Left cardiac atrium (tissue), 4 donors: ENCODE measurements around the gene GH1. TPM values are rescaled to one million over a fixed set of nuclear protein-coding genes. Genes with fewer than 3 reads are reported as not detected.
A peak's percentile ranks its signal among the peaks of the same experiment; 100 is the strongest.

Experiments used
- ATAC-seq, 2 donors: fragments of 200-7000 bp; cut with Tn5 transposase; one replicate each; pipeline ENCODE4 v1.9.1; 2020; ENCODE audit warnings: mild to moderate bottlenecking in 2 of 2, moderate library complexity in 2 of 2
- DNase-seq: peaks from one replicate; pipeline ENCODE4 v3.0.0-alpha.2; 2020
- intact Hi-C, 2 donors: fragments of 100-400 bp; cut with DNase I; formaldehyde crosslinking; loops; one replicate each; pipeline versions ENCODE4 v1.14.1 to v1.15.1; 2022 to 2023
- total RNA-seq, 2 donors: library from RNA; stranded (reverse); fragmentation: NEBNext Ultra II Directional; extraction: Animal tissue kit (Norgen Biotek cat#: 25700); gene quantifications; one replicate each; pipeline ENCODE4 v1.2.1, GENCODE V29; 2021
- donor health status: DM: no; HTN: yes; CAD: no.
- donor health status: DM: no; HTN: yes; CAD: no; lungs with severe emphysema.
- donor health status: DM: yes; HTN: yes; CAD: no.
- donor health status: Dilated cardiomyopathy.

Gene GH1
- total RNA-seq, 2 donors from 2014 or later: not detected

DNA sequence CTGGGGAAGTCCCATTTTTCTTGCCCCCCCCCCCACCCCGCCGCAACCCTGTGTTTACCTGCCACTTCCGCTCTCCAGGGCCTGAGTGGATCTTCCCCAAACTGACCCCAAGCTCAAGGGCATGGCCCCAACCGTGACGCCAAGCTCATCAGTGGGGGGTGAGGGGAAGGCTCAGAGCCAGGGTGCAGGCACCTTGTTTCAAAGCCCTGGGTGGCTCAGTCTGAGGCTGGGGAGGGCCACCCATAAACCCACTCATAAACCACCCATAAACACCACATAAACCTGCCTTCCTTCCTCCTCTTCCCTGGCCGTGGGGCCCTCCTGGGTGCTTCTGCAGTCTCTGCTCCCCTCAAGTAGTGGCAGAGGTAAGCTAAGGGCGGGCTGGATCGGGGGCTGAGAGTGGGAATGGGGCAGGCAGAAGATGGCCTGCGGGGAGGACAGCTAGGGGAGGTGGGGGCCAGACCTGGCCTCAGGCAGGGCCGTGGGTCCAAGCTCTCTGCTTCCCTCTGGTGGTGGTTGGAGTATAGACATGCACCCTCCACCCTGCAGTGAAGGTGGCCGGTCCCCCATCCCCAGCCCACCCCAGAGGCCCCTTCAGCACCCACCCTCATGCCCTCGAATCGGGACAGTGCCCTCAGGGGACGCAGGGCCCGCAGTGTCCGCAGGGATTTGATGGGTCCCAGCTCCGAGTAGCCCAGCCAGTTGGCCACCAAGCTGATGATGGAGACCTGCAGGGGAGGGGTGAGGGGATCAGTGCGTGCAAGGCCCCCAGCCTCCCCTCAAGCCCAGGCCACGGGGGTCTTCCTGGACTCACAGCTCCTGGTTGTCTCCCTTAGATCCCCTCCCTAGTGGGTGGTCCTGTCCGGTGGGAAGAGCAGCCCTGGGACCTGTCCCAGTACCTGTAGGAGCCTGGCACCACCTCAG, 28.1 kb upstream of the GH1 start:
- ATAC-seq: peak; percentile 75 to 83

GRCh38 chr17:63945784-63946439, 27.3 kb upstream of the GH1 start:
- ATAC-seq: no peak
- no peak for DNase-seq
- intact Hi-C loops: no loop called here

More for the DNA sequence above, 28.1 kb upstream of the GH1 start:
- intact Hi-C loops: no loop called here
- peak; percentile 48 for DNase-seq

DNA sequence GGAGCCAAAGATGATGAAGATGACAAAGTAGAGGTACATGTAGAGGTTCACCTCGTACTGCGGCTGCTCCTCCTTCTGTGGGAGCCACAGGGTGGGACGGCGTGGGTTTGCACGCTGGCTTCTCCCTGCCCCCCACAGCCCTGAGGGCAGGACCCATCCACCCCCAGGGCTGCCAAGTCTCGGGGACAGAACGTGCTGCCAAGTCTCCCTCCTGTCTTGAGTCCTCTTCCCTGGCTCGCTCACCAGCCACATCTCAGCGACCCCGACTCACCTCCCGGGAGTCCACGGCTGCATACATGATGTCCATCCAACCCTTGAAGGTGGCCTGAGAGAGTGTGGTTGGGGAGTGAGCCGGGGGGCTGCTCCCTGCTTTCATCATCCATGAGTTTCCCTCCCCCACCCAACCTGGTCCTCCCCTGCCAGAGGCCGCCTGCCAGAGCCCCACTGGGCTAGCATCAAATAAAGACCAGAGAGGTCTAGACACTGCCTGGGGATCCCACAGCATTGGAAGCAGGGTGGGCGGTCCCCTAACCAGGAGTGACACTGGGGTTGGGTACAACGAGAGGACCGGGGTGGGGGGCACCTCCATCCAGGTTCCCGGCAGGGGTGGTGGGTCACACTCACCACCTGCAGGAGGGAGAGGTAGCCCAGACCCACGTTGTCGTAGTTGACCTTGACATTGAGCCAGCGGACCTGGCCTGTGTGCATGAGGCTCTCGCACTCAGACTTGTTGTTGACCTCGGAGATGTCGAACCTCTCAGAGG, 26.3 kb upstream of the GH1 start:
- DNase-seq (no peak), ATAC-seq (no peak)
- intact Hi-C loops: no loop called here

DNA sequence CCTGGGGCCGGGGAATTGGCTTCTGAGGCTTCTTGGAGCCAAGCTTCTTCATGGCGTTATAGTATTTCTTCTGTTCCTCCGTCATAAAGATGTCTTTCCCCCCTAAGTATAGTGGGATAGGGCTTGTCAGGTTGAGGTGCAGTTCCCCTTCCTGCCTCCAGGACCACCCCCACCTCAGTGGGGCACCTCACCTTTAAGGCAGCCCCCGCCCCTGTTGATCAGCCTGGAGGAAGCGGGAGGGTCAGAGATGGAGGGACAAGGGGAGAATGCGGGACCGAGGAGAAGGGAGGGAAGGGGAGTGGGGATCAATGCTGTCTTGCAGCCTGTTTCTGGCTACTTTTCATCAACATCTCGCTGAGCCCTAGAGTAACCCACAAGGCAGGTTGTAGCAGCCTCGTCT, 25.1 kb upstream of the GH1 start:
- intact Hi-C loops: no loop called here
- no peak for DNase-seq
- ATAC-seq: no peak

DNA sequence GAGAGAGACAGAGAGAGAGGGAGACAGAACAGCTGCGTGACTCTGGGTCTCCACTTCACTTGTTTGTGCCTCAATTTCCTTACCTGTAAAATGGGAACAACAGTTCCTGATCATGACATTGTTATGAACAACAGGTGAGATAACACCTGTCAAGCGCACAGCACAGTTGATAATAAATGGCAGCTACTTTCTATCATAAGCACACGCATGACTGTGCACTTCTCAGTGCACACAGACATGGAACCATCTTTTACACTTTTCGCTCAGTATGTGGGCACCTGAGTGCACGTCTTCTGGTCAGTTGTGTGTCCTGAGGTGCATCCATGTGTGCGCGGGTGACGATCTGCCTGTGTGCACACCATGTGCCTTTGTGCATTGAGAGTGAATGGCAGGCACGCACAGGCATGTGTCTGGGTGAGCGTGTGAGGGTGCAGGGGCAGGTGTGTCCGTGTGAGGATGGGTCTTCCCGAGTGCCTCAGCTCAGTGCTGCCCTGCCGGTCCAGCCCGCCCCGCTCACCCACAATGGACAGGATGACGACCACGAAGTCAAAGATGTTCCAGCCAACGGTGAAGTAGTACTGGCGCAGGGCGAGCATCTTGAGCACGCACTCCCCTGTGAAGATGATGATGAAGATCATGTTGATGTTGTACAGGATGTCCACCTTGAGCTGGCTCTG, 23.8 kb upstream of the GH1 start:
- DNase-seq: no peak
- ATAC-seq: no peak
- intact Hi-C loops: no loop called here

- intact Hi-C loops: no loop called here
- DNase-seq (no peak), ATAC-seq (no peak)
Observed at GRCh38 chr17:63941751-63942150, 23.1 kb upstream of the GH1 start.

DNA sequence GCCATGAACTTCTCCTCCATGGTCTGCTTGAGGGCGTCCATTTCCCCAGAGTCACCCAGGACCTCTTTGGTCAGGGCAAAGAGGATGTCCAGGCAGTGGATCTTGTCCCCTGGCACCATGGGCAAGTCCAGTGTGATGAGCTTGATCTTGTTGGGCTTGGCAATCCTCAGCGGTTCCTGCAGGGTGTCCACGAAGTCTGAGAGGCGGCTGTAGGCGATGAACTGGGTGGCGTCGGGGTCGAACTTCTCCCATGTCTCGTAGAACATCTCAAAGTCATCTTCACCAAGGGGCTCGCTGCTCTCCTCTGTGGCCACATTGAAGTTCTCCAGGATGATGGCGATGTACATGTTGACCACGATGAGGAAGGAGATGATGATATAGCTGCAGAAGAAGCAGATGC, 22.5 kb upstream of the GH1 start:
- intact Hi-C loops: no loop called here
- DNase-seq (no peak), ATAC-seq (no peak)

DNA sequence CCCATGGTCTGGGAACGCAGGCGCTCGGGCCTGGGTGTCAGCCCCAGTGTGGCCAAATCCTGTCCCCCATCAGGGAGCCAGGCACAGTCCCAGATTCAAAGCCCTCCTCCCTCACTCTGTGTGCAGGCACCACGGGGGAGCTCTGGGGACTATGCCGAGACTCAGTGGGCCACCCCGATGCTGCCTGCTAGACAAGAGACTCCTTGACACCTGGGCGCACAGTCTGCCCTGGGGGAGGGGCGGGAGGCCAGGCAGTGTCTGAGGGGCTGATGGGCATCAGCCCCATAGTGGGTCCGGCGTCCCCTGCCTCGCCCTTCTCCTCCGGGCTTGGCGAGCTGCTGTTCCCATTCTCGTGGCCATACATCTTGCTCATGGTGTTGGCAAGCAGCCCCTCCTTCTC, 21.9 kb upstream of the GH1 start:
- DNase-seq (no peak), ATAC-seq (no peak)
- intact Hi-C loops: no loop called here

DNA sequence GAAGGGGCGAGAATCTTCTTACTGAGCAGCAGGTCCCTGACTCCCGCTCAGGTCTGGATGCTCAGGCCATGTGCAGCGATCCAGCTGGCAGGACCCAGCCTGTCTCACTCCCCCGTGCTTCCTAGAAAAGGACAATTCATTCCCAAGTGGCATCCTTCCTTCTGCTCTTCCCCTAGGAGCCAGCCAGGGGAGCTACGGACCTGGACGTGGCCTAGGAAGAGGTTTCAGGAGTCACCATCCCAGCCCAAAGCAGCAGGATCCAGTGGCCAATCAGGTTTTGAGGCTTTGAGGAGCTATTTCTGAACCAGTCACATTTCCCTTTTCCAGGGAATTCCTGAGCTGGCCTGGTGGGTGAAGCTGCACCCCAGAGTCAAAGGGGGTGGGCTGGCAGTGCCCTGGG, 21.2 kb upstream of the GH1 start:
- intact Hi-C loops: no loop called here
- ATAC-seq (no peak), DNase-seq (no peak)

- DNase-seq: no peak
- ATAC-seq: no peak
- intact Hi-C loops: no loop called here
Observed at GRCh38 chr17:63939401-63939800, 20.8 kb upstream of the GH1 start.

GRCh38 chr17:63937920-63938319, 19.3 kb upstream of the GH1 start:
- intact Hi-C loops: no loop called here
- ATAC-seq: no peak
- no peak for DNase-seq

DNA sequence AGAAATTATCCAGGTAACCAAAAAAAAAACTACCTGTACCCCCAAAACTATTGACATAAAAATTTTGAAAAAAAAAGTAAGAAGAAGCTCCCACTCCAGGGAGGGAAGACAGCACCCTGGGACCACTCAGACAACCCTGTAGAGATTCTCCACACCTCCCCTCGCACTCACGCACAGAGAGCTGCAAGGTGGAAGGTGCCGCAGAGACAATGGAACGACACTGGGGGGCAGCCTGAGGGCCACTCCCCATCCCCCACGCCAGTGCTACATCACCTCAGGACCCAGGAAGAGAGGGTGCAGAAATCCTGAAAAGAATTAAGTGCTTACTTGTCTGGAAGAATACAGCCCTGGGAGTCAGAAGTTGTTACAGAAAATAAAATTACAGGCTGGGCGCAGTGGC, 18.7 kb upstream of the GH1 start:
- intact Hi-C loops: no loop called here
- DNase-seq: no peak
- ATAC-seq: no peak

GRCh38 chr17:63934183-63935112, 15.8 kb upstream of the GH1 start:
- intact Hi-C loops: no loop called here
- no peak for DNase-seq

GRCh38 chr17:63933598-63933997, 15.0 kb upstream of the GH1 start:
- intact Hi-C loops: no loop called here
- ATAC-seq (no peak), DNase-seq (no peak)

More at GRCh38 chr17:63934183-63935112, 15.8 kb upstream of the GH1 start:
- no peak for ATAC-seq

DNA sequence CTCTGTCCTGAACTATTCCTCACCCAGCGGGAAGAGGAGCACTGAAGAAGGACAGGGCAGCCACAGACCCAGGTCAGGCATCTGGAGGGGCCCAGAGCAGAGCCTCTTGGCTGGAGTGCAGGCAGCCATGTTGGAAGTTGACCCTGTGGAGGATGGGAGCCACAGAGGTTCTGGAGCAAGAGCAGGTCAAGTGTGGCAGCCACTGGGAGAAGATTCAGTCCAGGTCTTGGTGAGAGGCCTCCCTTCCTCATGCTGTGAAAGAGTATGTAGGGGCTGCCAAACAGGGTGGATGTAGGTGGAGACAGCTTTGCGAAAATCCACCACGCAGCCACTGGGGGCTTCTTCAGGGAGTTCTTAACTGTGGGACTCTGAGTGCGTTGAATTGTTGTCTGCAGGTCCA, 14.1 kb upstream of the GH1 start:
- intact Hi-C loops: no loop called here

GRCh38 chr17:63931981-63932561, 13.4 kb upstream of the GH1 start, which contains the start of gene CD79B:
Gene CD79B (minus strand): TSS chr17:63932331. CDS start chr17:63932261, 70 bp downstream.
- intact Hi-C loops: no loop called here
- DNase-seq (no peak), ATAC-seq (no peak)

More for the DNA sequence above, 14.1 kb upstream of the GH1 start:
- DNase-seq (no peak), ATAC-seq (no peak)

DNA sequence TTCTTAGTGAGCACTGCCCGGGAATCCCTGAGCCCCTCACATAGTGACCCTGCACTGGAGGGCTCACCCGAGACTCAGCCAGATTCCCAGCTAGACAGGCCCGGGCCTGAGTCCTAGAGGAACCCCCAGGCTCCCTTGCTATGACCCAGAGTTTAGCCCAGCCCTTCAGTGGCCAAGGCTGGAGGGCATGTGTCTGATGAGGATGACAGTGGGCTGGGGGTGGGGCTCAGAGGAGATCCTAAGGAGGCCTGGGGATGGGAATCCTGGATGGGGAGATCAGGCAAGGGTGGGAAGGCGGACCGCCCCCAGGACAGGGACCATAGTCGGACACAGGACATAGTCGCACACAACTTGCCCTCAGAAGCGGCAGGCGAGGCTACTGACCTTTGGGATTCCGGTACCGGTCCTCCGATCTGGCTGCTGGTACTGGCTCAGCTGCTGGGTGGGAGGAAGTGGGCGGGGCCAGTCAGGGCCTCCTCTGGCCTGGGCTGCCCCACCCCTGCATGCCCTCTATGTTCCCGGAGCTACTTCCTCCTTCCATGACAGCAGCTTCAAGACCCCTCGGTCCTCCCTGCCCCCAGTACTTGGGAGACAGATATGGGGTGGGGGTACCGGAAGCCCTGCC, 12.4 kb upstream of the GH1 start:
- DNase-seq (peak; percentile 88), ATAC-seq (peak; percentile 82 to 89)
- intact Hi-C loops: no loop called here
